Measurements from ENCODE around the gene C12orf56. TPM values are rescaled to one million over a fixed set of nuclear protein-coding genes. Genes with fewer than 3 reads are reported as not detected.

Gene C12orf56
- total RNA-seq, 1 experiment from 2014 or later, result not detected

GRCh38 chr12:64311877-64312276 is 78.7 kb downstream of the C12orf56 start:
- H3K9ac ChIP-seq (ENCODE audit: low read length), result no peak overlapping the region
- no peaks in the 10 kb centered on the region for H3K4me1 ChIP-seq (ENCODE audit: control insufficient read depth in 1 of 2, insufficient read depth in 2 of 2, low read length in 2 of 2)
- H3K4me2 ChIP-seq (ENCODE audit: low read length), result no peak overlapping the region
- intact Hi-C loops (cut with micrococcal nuclease), result no loop called here
- no peak overlapping the region for H3K27ac ChIP-seq (ENCODE audit: low read depth, low read length)
- H3K79me2 ChIP-seq (ENCODE audit: insufficient read depth, low read length), result no peaks in the 10 kb centered on the region
- ChIA-PET RAD21 (ENCODE audit: low non-redundant PET in 1 of 2, low total read pairs in 2 of 2, uncharacterized antibody in 2 of 2, unreplicated experiment in 2 of 2) (no interaction called here), POLR2A (no interaction called here), CTCF (no interaction called here)
- no peaks in the 10 kb centered on the region for H3K27me3 ChIP-seq (ENCODE audit: insufficient read depth, low read length)
- H2AFZ ChIP-seq (ENCODE audit: low read depth, low read length, poor library complexity, severe bottlenecking), result no peak overlapping the region
- no peaks in the 10 kb centered on the region for H4K20me1 ChIP-seq (ENCODE audit: insufficient read depth)
- no peaks in the 10 kb centered on the region for H3K9me2 ChIP-seq (ENCODE audit: insufficient read depth)
- TF ChIP-seq YY1 (IDR thresholded peaks at IDR 0.05; ENCODE audit: extremely low read depth, insufficient replicate concordance, low read depth, low read length) (no peak), FOSL1 (IDR thresholded peaks at IDR 0.05; ENCODE audit: low read depth) (no peak), EZH2phosphoT487 (IDR thresholded peaks at IDR 0.05; ENCODE audit: borderline replicate concordance) (no peak), MAX (IDR thresholded peaks at IDR 0.05) (no peak), SP1 (IDR thresholded peaks at IDR 0.05; ENCODE audit: low read depth) (no peak), TCF7L2 (IDR thresholded peaks at IDR 0.05; ENCODE audit: borderline replicate concordance, extremely low read depth, insufficient read depth, insufficient read length) (no peak), EZH2 (IDR thresholded peaks at IDR 0.05) (no peak), SIN3A (IDR thresholded peaks at IDR 0.05; ENCODE audit: low read depth) (no peak), ATF3 (IDR thresholded peaks at IDR 0.05) (no peak), REST (IDR thresholded peaks at IDR 0.05; ENCODE audit: low read depth) (no peak), ELF1 (IDR thresholded peaks at IDR 0.05; ENCODE audit: borderline replicate concordance, low read depth) (no peak), POLR2A (IDR thresholded peaks at IDR 0.05; ENCODE audit: borderline replicate concordance, extremely low read depth, insufficient read depth, insufficient read length) (no peak), ZBTB33 (IDR thresholded peaks at IDR 0.05; ENCODE audit: extremely low read depth, insufficient replicate concordance, low read length) (no peak), ZNF274 (IDR thresholded peaks at IDR 0.05; ENCODE audit: low read depth, low read length) (no peak), ZFX (IDR thresholded peaks at IDR 0.05) (no peak), EGR1 (IDR thresholded peaks at IDR 0.05; ENCODE audit: low read depth) (no peak), CBX3 (IDR thresholded peaks at IDR 0.05; ENCODE audit: low read depth) (no peak)
- DNase-seq (ENCODE audit: low read depth, low spot score) (no peak), ATAC-seq (no peak)
- H3K9me3 ChIP-seq (ENCODE audit: control insufficient read depth in 1 of 2, insufficient read depth in 1 of 2, low read depth in 1 of 2, low read length in 2 of 2), result no peaks in the 10 kb centered on the region
- no peaks in the 10 kb centered on the region for H3K36me3 ChIP-seq (ENCODE audit: control insufficient read depth in 1 of 2, insufficient read depth in 2 of 2, low read length in 2 of 2)
- no TSS peak for BruUV-seq (replicated peaks)
- H3K4me3 ChIP-seq (replicated peaks in 1 of 2; ENCODE audit: low read depth in 1 of 2, low read length in 2 of 2), result no peak overlapping the region
